Suprapubic skin (tissue), 4 donors: Measurements from ENCODE around the gene TPK1. TPM values are rescaled to one million over a fixed set of nuclear protein-coding genes. Genes with fewer than 3 reads are reported as not detected.

Experiments
- DNase-seq, 2 donors: peaks; one replicate each; pipeline ENCODE4 v3.0.0-alpha.2; 2019; ENCODE audit warnings: low spot score in 2 of 2
- H3K27ac ChIP-seq: fragments of 200-600 bp; sonication (generic); one replicate; pipeline ENCODE4 v1.5.1; 2019
- H3K27me3 ChIP-seq: fragments of 200-600 bp; sonication (generic); one replicate; pipeline ENCODE4 v1.5.1; 2019
- H3K36me3 ChIP-seq: fragments of 200-600 bp; sonication (generic); one replicate; pipeline ENCODE4 v1.5.1; 2019
- H3K4me1 ChIP-seq: fragments of 200-600 bp; sonication (generic); one replicate; pipeline ENCODE4 v1.5.1; 2019
- H3K4me3 ChIP-seq: fragments of 200-600 bp; sonication (generic); one replicate; pipeline ENCODE4 v1.5.1; 2019; ENCODE audit warnings: mild to moderate bottlenecking
- H3K9me3 ChIP-seq: fragments of 200-600 bp; sonication (generic); one replicate; pipeline ENCODE4 v1.5.1; 2019
- EP300 ChIP-seq: sonication (generic); formaldehyde crosslinking; IDR thresholded peaks from one replicate; pipeline ENCODE4 v1.6.1; 2017; ENCODE audit warnings: antibody characterized with exemption
- POLR2A ChIP-seq, 2 donors: fragments of 450-650 bp; IDR thresholded peaks; one replicate each; pipeline ENCODE4 v1.6.1; 2017; ENCODE audit warnings: antibody characterized with exemption in 2 of 2, mild to moderate bottlenecking in 2 of 2, moderate library complexity in 2 of 2
- POLR2AphosphoS5 ChIP-seq, 3 donors: sonication (generic); formaldehyde crosslinking; IDR thresholded peaks; one replicate each; pipeline ENCODE4 v1.6.1; 2017; ENCODE audit warnings: antibody characterized with exemption in 3 of 3
- WGBS: methylation state at CpG from one replicate; pipeline ENCODE4 v1.1.5; 2018; 5-methylcytosine and 5-hydroxymethylcytosine counted together
- total RNA-seq, 4 donors: library from RNA; depleted of rRNA; stranded (reverse); fragments of >200 nt; gene quantifications; one replicate each; pipeline ENCODE4 v1.1.0, GENCODE V29; 2016
- TF ChIP-seq, protein P1 (sequence below), 2 donors: fragments of 200-600 bp in 1 of 2; fragments of 450-650 bp in 1 of 2; sonication (generic) in 1 of 2; IDR thresholded peaks; one replicate each; pipeline ENCODE4 v1.5.1; 2016 to 2019; ENCODE audit warnings: antibody characterized with exemption in 2 of 2, mild to moderate bottlenecking in 1 of 2, moderate library complexity in 1 of 2

The TPK1 gene
- 1 to 10 TPM; 1.4 to 3.9 (median 2.8) TPM for total RNA-seq

DNA sequence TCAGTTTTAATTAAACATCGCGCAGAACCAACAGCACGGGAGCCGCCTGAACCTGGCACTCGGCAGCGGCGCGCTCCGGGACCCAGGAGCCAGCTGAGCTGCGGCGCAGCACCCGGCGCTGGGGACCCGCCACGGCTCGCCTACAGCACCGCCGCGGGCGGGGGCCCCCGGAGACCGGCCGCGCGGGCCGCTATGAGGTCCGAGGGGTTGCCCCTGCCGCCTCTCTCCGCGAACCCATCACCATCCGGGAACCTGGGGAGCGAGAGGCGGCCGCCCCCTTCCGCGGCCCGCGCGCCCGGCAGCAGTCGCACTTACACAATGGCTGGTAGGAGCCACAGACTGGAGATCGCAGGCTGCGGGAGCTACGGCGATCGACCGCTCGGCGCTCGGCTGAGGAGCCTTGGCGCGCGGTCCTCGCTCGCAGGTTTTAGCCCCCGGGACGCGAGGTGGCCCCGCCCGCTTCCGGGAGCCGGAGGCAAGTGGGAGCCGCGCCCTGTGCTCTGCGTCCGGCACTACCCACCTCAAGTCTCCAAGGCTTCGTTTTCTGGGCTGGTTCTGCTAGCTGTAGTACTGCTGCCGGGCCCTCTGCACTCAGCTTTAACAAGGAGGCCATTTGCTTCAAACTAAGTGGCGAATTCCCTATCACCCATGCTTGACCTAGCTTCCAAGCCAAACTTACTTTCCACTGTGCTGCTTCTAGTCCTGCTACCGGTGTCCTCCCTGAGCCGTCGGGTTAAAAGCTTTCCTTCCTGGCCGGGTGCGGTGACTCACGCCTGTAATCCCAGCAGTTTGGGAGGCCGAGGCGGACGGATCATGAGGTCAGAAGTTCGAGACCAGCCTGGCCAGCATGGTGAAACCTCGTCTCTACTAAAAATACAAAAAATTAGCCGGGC lies at the start of gene TPK1:
TPK1 (minus strand) TSS at position 402 of the 893 bp plus-strand sequence. CDS start 451 bp downstream, outside the sequence.
- TF ChIP-seq EP300 = no peak
- peak; percentile 44 to 74 for TF ChIP-seq POLR2A (IDR thresholded peaks at IDR 0.05)
- peak in 2 of 3 donors; percentile 65 to 84 for TF ChIP-seq POLR2AphosphoS5 (IDR thresholded peaks at IDR 0.05)
- TF ChIP-seq, protein P1, sequence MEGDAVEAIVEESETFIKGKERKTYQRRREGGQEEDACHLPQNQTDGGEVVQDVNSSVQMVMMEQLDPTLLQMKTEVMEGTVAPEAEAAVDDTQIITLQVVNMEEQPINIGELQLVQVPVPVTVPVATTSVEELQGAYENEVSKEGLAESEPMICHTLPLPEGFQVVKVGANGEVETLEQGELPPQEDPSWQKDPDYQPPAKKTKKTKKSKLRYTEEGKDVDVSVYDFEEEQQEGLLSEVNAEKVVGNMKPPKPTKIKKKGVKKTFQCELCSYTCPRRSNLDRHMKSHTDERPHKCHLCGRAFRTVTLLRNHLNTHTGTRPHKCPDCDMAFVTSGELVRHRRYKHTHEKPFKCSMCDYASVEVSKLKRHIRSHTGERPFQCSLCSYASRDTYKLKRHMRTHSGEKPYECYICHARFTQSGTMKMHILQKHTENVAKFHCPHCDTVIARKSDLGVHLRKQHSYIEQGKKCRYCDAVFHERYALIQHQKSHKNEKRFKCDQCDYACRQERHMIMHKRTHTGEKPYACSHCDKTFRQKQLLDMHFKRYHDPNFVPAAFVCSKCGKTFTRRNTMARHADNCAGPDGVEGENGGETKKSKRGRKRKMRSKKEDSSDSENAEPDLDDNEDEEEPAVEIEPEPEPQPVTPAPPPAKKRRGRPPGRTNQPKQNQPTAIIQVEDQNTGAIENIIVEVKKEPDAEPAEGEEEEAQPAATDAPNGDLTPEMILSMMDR (IDR thresholded peaks at IDR 0.05) = no peak
- Histone ChIP-seq H3K27me3 (no peaks in the 10 kb centered on the region), H3K4me3 (peak within 1 kb of the TSS; percentile 76), H3K4me1 (peaks cover 19% of the 10 kb centered on the region), H3K9me3 (no peaks in the 10 kb centered on the region), H3K27ac (peak within 1 kb of the TSS; percentile 94), H3K36me3 (no peaks in the 10 kb centered on the region)
- 21% methylated on average over 34 of the region's 81 CpGs for WGBS
- DNase-seq = peak; percentile 93

DNA sequence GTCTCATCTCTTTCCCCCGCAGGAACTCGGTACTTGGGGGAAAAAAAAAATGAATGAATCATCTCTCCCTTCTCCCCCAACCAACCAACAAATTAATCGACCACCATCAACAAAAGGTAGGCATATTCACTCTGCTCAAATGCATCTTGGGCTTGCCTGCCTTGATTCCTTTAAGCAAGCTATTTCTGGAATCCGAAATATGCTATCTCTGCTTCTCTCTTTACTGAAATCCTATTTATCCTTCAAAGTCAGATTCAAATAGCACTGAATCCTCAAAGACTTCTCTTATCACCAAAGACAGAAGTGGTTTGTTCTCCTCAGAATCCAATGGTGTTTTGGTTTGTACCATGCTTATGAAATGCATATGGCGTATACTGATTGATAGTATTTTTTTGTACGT lies 49.6 kb upstream of the TPK1 start:
- Histone ChIP-seq H3K9me3 (no peaks in the 10 kb centered on the region), H3K4me3 (no peak overlapping the region), H3K36me3 (no peaks in the 10 kb centered on the region), H3K4me1 (no peaks in the 10 kb centered on the region), H3K27ac (no peak overlapping the region), H3K27me3 (no peaks in the 10 kb centered on the region)
- TF ChIP-seq, protein P1 (IDR thresholded peaks at IDR 0.05) = no peak
- no peak for TF ChIP-seq POLR2A (IDR thresholded peaks at IDR 0.05)
- no peak for TF ChIP-seq EP300
- no peak for TF ChIP-seq POLR2AphosphoS5 (IDR thresholded peaks at IDR 0.05)
- 66% methylated on average over 6 of the region's 6 CpGs for WGBS
- DNase-seq = no peak

DNA sequence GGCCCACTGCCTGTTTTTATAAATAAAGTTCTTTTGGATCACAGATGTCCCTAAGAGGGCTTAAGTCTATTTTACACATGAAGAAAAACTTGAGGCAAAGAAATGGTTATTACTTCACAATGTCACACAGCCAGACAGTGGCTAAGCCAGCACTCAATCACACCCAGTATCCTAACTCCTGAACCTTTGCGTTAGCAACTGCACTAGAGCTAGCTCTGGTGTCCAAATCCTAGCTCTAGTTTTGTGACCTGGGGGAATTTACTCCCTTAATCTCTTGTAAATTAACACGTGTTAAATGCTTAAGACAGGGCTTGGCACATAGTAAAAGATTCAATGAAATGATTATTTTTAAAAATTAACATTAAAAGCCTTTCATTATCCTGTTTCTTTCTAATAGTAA lies 49.0 kb upstream of the TPK1 start:
- no peaks in the 10 kb centered on the region for H3K9me3 ChIP-seq
- 41% methylated on average over 2 of the region's 2 CpGs for WGBS
- H3K36me3 ChIP-seq = no peaks in the 10 kb centered on the region
- H3K27me3 ChIP-seq = no peaks in the 10 kb centered on the region
- H3K27ac ChIP-seq = no peak overlapping the region
- no peak for DNase-seq
- H3K4me3 ChIP-seq = no peak overlapping the region
- TF ChIP-seq, protein P1 (IDR thresholded peaks at IDR 0.05) = no peak
- TF ChIP-seq POLR2AphosphoS5 (IDR thresholded peaks at IDR 0.05) (no peak), POLR2A (IDR thresholded peaks at IDR 0.05) (no peak), EP300 (no peak)
- no peaks in the 10 kb centered on the region for H3K4me1 ChIP-seq

DNA sequence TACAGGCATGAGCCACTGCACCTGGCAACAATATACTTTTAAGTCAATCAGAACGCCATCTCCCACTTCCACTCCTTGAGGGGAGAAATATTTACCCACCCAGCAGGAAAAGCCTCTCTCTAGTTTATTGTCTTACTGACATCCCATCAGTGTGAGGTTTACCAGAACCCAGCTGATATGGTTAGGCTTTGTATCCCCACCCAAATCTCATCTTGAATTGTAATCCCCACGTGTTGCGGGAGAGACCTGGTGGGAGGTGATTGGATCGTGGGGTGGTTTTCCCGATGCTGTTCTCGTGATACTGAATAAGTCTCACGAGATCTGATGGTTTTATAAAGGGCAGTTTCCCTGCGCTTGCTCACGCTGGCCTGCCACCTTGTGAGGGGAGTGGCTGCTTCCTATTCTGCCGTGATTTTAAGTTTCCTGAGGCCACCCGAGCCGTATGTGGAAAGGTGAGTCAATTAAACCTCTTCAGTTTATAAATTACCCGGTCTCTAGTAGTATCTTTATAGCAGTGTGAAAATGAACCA lies 37.5 kb upstream of the TPK1 start:
- no peaks in the 10 kb centered on the region for H3K27me3 ChIP-seq
- DNase-seq = no peak
- H3K27ac ChIP-seq = no peak overlapping the region
- 84% methylated on average over 13 of the region's 13 CpGs for WGBS
- TF ChIP-seq, protein P1 (IDR thresholded peaks at IDR 0.05) = no peak
- TF ChIP-seq POLR2A (IDR thresholded peaks at IDR 0.05) (no peak), EP300 (no peak), POLR2AphosphoS5 (IDR thresholded peaks at IDR 0.05) (no peak)
- H3K4me1 ChIP-seq = no peaks in the 10 kb centered on the region
- no peaks in the 10 kb centered on the region for H3K36me3 ChIP-seq
- H3K4me3 ChIP-seq = no peak overlapping the region
- no peaks in the 10 kb centered on the region for H3K9me3 ChIP-seq

DNA sequence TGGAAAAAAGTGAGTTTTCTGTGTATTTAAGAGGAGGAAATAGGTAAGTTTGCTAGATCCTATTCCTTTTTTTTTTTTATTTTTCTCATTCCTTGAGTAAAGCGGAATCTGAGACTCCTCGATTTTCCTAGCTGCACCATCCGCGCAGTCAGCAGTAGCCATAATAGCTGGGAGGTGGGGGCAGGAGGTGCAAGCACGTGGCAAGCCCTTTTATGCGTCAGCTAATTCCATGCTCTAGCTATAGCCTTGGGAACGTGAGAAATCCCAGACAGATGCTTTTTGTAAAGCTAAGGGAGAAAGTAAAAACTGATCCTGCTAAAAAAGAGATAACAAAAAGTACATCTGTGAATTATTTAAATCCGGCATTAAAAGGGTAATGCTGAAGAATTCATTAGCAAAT lies 33.2 kb upstream of the TPK1 start:
- 76% methylated on average over 8 of the region's 8 CpGs for WGBS
- no peak for DNase-seq
- no peaks in the 10 kb centered on the region for H3K36me3 ChIP-seq
- TF ChIP-seq POLR2AphosphoS5 (IDR thresholded peaks at IDR 0.05) (no peak), EP300 (no peak), POLR2A (IDR thresholded peaks at IDR 0.05) (no peak)
- TF ChIP-seq, protein P1 (IDR thresholded peaks at IDR 0.05) = no peak
- H3K27ac ChIP-seq = no peak overlapping the region
- H3K4me3 ChIP-seq = no peak overlapping the region
- no peaks in the 10 kb centered on the region for H3K9me3 ChIP-seq
- no peaks in the 10 kb centered on the region for H3K27me3 ChIP-seq
- H3K4me1 ChIP-seq = no peaks in the 10 kb centered on the region
